ENCODE measurements around the gene NINJ1.

- no peak for TF ChIP-seq CTCF (conservative IDR thresholded peaks at IDR 0.05; ENCODE audit: low read length)
- no peak for TF ChIP-seq EZH2phosphoT487 (IDR thresholded peaks at IDR 0.05; ENCODE audit: borderline replicate concordance)
Observed at GRCh38 chr9:93177676-93178075, 43.6 kb upstream of the NINJ1 start.

Measured in Loucy (cell line).